ENCODE results near the gene OLAH. TPM values are rescaled to one million over a fixed set of nuclear protein-coding genes. Genes with fewer than 3 reads are reported as not detected.

Gene OLAH
- total and polyA plus RNA-seq, 2 donors, result 0.47 TPM; not detected in 1

- no peak overlapping the region for H3K4me3 ChIP-seq (ENCODE audit: low read depth, low read length)
- no peaks in the 10 kb centered on the region for H3K4me1 ChIP-seq (ENCODE audit: insufficient read depth)
- DNase-seq (ENCODE audit: extremely low spot score), result peak; percentile 10
- WGBS, result 52% methylated on average over 5 of the region's 5 CpGs
- H3K36me3 ChIP-seq (ENCODE audit: insufficient read depth), result no peaks in the 10 kb centered on the region
- H3K27ac ChIP-seq (ENCODE audit: low read depth), result no peak overlapping the region
Observed at GRCh38 chr10:15046626-15047025, 2.9 kb downstream of the OLAH start.

GRCh38 chr10:15049533-15049932 lies 5.8 kb downstream of the OLAH start:
- Histone ChIP-seq H3K4me1 (ENCODE audit: insufficient read depth) (no peaks in the 10 kb centered on the region), H3K27ac (ENCODE audit: low read depth) (no peak overlapping the region), H3K36me3 (ENCODE audit: insufficient read depth) (no peaks in the 10 kb centered on the region), H3K4me3 (ENCODE audit: low read depth, low read length) (no peak overlapping the region)
- no peak for DNase-seq (ENCODE audit: extremely low spot score)

GRCh38 chr10:15052121-15052520 lies 8.4 kb downstream of the OLAH start:
- WGBS, result 87% methylated on average over 7 of the region's 7 CpGs
- H3K36me3 ChIP-seq (ENCODE audit: insufficient read depth), result no peaks in the 10 kb centered on the region
- H3K27ac ChIP-seq (ENCODE audit: low read depth), result no peak overlapping the region
- no peak for DNase-seq (ENCODE audit: extremely low spot score)
- no peak overlapping the region for H3K4me3 ChIP-seq (ENCODE audit: low read depth, low read length)
- H3K4me1 ChIP-seq (ENCODE audit: insufficient read depth), result no peaks in the 10 kb centered on the region

GRCh38 chr10:15053061-15053460 lies 9.3 kb downstream of the OLAH start:
- DNase-seq (ENCODE audit: extremely low spot score), result no peak
- H3K4me3 ChIP-seq (ENCODE audit: low read depth, low read length), result no peak overlapping the region
- WGBS, result 90% methylated on average over 3 of the region's 3 CpGs

GRCh38 chr10:15058689-15059088 lies 14.9 kb downstream of the OLAH start:
- no peak overlapping the region for H3K4me3 ChIP-seq (ENCODE audit: low read depth, low read length)
- WGBS, result 48% methylated on average over 1 of the region's 1 CpG
- H3K4me1 ChIP-seq (ENCODE audit: insufficient read depth), result no peaks in the 10 kb centered on the region

More at GRCh38 chr10:15053061-15053460, 9.3 kb downstream of the OLAH start:
- no peak overlapping the region for H3K27ac ChIP-seq (ENCODE audit: low read depth)
- no peaks in the 10 kb centered on the region for H3K4me1 ChIP-seq (ENCODE audit: insufficient read depth)
- no peaks in the 10 kb centered on the region for H3K36me3 ChIP-seq (ENCODE audit: insufficient read depth)

GRCh38 chr10:15059914-15060313 lies 16.2 kb downstream of the OLAH start:
- no peaks in the 10 kb centered on the region for H3K36me3 ChIP-seq (ENCODE audit: insufficient read depth)
- no peak overlapping the region for H3K4me3 ChIP-seq (ENCODE audit: low read depth, low read length)
- H3K4me1 ChIP-seq (ENCODE audit: insufficient read depth), result no peaks in the 10 kb centered on the region
- no peak for DNase-seq (ENCODE audit: extremely low spot score)
- no peak overlapping the region for H3K27ac ChIP-seq (ENCODE audit: low read depth)
- WGBS, result 79% methylated on average over 4 of the region's 4 CpGs

More at GRCh38 chr10:15058689-15059088, 14.9 kb downstream of the OLAH start:
- Histone ChIP-seq H3K36me3 (ENCODE audit: insufficient read depth) (no peaks in the 10 kb centered on the region), H3K27ac (ENCODE audit: low read depth) (no peak overlapping the region)
- no peak for DNase-seq (ENCODE audit: extremely low spot score)

- 76% methylated on average over 2 of the region's 2 CpGs for WGBS
Observed at GRCh38 chr10:15060638-15061037, 16.9 kb downstream of the OLAH start.

GRCh38 chr10:15067154-15067553 lies 23.4 kb downstream of the OLAH start:
- H3K4me1 ChIP-seq (ENCODE audit: insufficient read depth), result no peaks in the 10 kb centered on the region
- no peak overlapping the region for H3K27ac ChIP-seq (ENCODE audit: low read depth)
- no peak for DNase-seq (ENCODE audit: extremely low spot score)
- H3K36me3 ChIP-seq (ENCODE audit: insufficient read depth), result no peaks in the 10 kb centered on the region
- H3K4me3 ChIP-seq (ENCODE audit: low read depth, low read length), result no peak overlapping the region
- whole genome bisulfite sequencing, result 95% methylated on average over 5 of the region's 5 CpGs

More at GRCh38 chr10:15060638-15061037, 16.9 kb downstream of the OLAH start:
- no peaks in the 10 kb centered on the region for H3K36me3 ChIP-seq (ENCODE audit: insufficient read depth)
- no peak overlapping the region for H3K4me3 ChIP-seq (ENCODE audit: low read depth, low read length)
- DNase-seq (ENCODE audit: extremely low spot score), result no peak
- H3K27ac ChIP-seq (ENCODE audit: low read depth), result no peak overlapping the region
- no peaks in the 10 kb centered on the region for H3K4me1 ChIP-seq (ENCODE audit: insufficient read depth)

GRCh38 chr10:15068802-15069201 lies 25.1 kb downstream of the OLAH start:
- WGBS, result 75% methylated on average over 3 of the region's 3 CpGs
- no peaks in the 10 kb centered on the region for H3K4me1 ChIP-seq (ENCODE audit: insufficient read depth)
- DNase-seq (ENCODE audit: extremely low spot score), result no peak
- H3K36me3 ChIP-seq (ENCODE audit: insufficient read depth), result no peaks in the 10 kb centered on the region
- no peak overlapping the region for H3K27ac ChIP-seq (ENCODE audit: low read depth)
- H3K4me3 ChIP-seq (ENCODE audit: low read depth, low read length), result no peak overlapping the region

GRCh38 chr10:15069230-15069629 lies 25.5 kb downstream of the OLAH start:
- H3K4me3 ChIP-seq (ENCODE audit: low read depth, low read length), result no peak overlapping the region
- H3K27ac ChIP-seq (ENCODE audit: low read depth), result no peak overlapping the region
- no peaks in the 10 kb centered on the region for H3K4me1 ChIP-seq (ENCODE audit: insufficient read depth)
- 69% methylated on average over 4 of the region's 4 CpGs for WGBS
- DNase-seq (ENCODE audit: extremely low spot score), result no peak
- no peaks in the 10 kb centered on the region for H3K36me3 ChIP-seq (ENCODE audit: insufficient read depth)

- Histone ChIP-seq H3K4me1 (ENCODE audit: insufficient read depth) (no peaks in the 10 kb centered on the region), H3K4me3 (ENCODE audit: low read depth, low read length) (no peak overlapping the region), H3K27ac (ENCODE audit: low read depth) (no peak overlapping the region), H3K36me3 (ENCODE audit: insufficient read depth) (no peaks in the 10 kb centered on the region)
- WGBS, result 88% methylated on average over 5 of the region's 5 CpGs
- no peak for DNase-seq (ENCODE audit: extremely low spot score)
Observed at GRCh38 chr10:15072358-15072757, 28.6 kb downstream of the OLAH start.

- H3K4me1 ChIP-seq (ENCODE audit: insufficient read depth), result no peaks in the 10 kb centered on the region
- no peak overlapping the region for H3K4me3 ChIP-seq (ENCODE audit: low read depth, low read length)
- no peak for DNase-seq (ENCODE audit: extremely low spot score)
- no peak overlapping the region for H3K27ac ChIP-seq (ENCODE audit: low read depth)
- WGBS, result 91% methylated on average over 3 of the region's 3 CpGs
- no peaks in the 10 kb centered on the region for H3K36me3 ChIP-seq (ENCODE audit: insufficient read depth)
Observed at GRCh38 chr10:15075421-15075820, 31.7 kb downstream of the OLAH start.

GRCh38 chr10:15083674-15084501 lies 40.1 kb downstream of the OLAH start:
- DNase-seq (ENCODE audit: extremely low spot score), result no peak
- 75% methylated on average over 18 of the region's 18 CpGs for WGBS
- H3K4me1 ChIP-seq (ENCODE audit: insufficient read depth), result peaks cover 3% of the 10 kb centered on the region

GRCh38 chr10:15084502-15084922 lies 40.8 kb downstream of the OLAH start:
- WGBS, result 21% methylated on average over 7 of the region's 7 CpGs
- no peaks in the 10 kb centered on the region for H3K36me3 ChIP-seq (ENCODE audit: insufficient read depth)
- no peak overlapping the region for H3K27ac ChIP-seq (ENCODE audit: low read depth)
- peak; percentile 72 for DNase-seq (ENCODE audit: extremely low spot score)
- peaks cover 3% of the 10 kb centered on the region for H3K4me1 ChIP-seq (ENCODE audit: insufficient read depth)
- peak overlapping the region; percentile 24 for H3K4me3 ChIP-seq (ENCODE audit: low read depth, low read length)

More at GRCh38 chr10:15083674-15084501, 40.1 kb downstream of the OLAH start:
- Histone ChIP-seq H3K36me3 (ENCODE audit: insufficient read depth) (no peaks in the 10 kb centered on the region), H3K27ac (ENCODE audit: low read depth) (no peak overlapping the region), H3K4me3 (ENCODE audit: low read depth, low read length) (peak overlapping the region; percentile 24)

Measured in urinary bladder (tissue), 4 donors.